ENCODE data around the gene MRPL43. TPM values are rescaled to one million over a fixed set of nuclear protein-coding genes. Genes with fewer than 3 reads are reported as not detected.

Gene MRPL43
- total and polyA plus RNA-seq, 10 of the 15 experiments (the other 5 are each of a cell fraction or from before 2014, with no cell fraction given), result 16.6 to 108 (median 65.1) TPM

GRCh38 chr10:100977436-100977835, 9.9 kb downstream of the MRPL43 start:
- Histone ChIP-seq H3K4me3 (no peak overlapping the region), H3K4me1 (ENCODE audit: control insufficient read depth, insufficient read depth, low read length) (no peaks in the 10 kb centered on the region), H3K27ac (ENCODE audit: control insufficient read depth, insufficient read depth) (no peak overlapping the region), H3K36me3 (ENCODE audit: control insufficient read depth in 2 of 2, insufficient read depth in 2 of 2, low read length in 1 of 2) (peaks cover 0 to 3% of the 10 kb centered on the region in 2 experiments; a peak in 2 of 4 replicates), H3K9ac (ENCODE audit: control insufficient read depth, insufficient read depth, low read length) (no peak overlapping the region), H4K20me1 (ENCODE audit: control insufficient read depth, insufficient read depth) (no peaks in the 10 kb centered on the region), H3K9me3 (replicated peaks; ENCODE audit: control insufficient read depth, insufficient read depth, low read length) (no peaks in the 10 kb centered on the region), H3K4me2 (ENCODE audit: control insufficient read depth, insufficient read depth) (no peak overlapping the region), H3K27me3 (replicated peaks in 1 of 2; ENCODE audit: control insufficient read depth in 2 of 2, insufficient read depth in 2 of 2, low read length in 1 of 2) (no peaks in the 10 kb centered on the region), H3K79me2 (ENCODE audit: control insufficient read depth, insufficient read depth, low read length) (no peaks in the 10 kb centered on the region), H2AFZ (ENCODE audit: control insufficient read depth, low read depth, low read length) (no peak overlapping the region)
- ChIA-PET RAD21 (ENCODE audit: unreplicated experiment) (no interaction called here), CTCF (no interaction called here), POLR2A (no interaction called here), SMC1A (ENCODE audit: uncharacterized antibody, unreplicated experiment) (no interaction called here)
- ATAC-seq (no peak), FAIRE-seq (no peak), DNase-seq (ENCODE audit: low read depth, low spot score) (no peak)
- BruUV-seq (replicated peaks), result no TSS peak
- WGBS (ENCODE audit: insufficient coverage, insufficient replicate concordance, low lambda C conversion rate, missing lambda C conversion rate), result 85% methylated on average over 6 of the region's 6 CpGs
- in situ Hi-C loops (cut with MboI), result no loop called here
- intact Hi-C loops (cut with micrococcal nuclease; ENCODE audit: unreplicated experiment), result no loop called here
- TF ChIP-seq ZBTB40 (IDR thresholded peaks at IDR 0.05; ENCODE audit: borderline replicate concordance) (no peak), ETV6 (conservative IDR thresholded peaks at IDR 0.05 in 1 of 2, IDR thresholded peaks at IDR 0.05 in 1 of 2; ENCODE audit: borderline replicate concordance in 1 of 2, low read depth in 1 of 2) (no peak), MEF2B (IDR thresholded peaks at IDR 0.05; ENCODE audit: partially characterized antibody, poor library complexity, severe bottlenecking) (no peak), ZBTB11 (CRISPR knock-in tag; IDR thresholded peaks at IDR 0.05) (no peak), SPI1 (IDR thresholded peaks at IDR 0.05; ENCODE audit: borderline replicate concordance, insufficient read depth, low read depth, low read length) (no peak), HSF1 (IDR thresholded peaks at IDR 0.05; ENCODE audit: low read depth, low read length) (no peak), MYC (IDR thresholded peaks at IDR 0.05; ENCODE audit: insufficient read depth, insufficient read length, insufficient replicate concordance, low read length, severe bottlenecking) (no peak), NFXL1 (IDR thresholded peaks at IDR 0.05; ENCODE audit: borderline replicate concordance) (no peak), RUNX3 (IDR thresholded peaks at IDR 0.05; ENCODE audit: low read length) (no peak), ATF3 (IDR thresholded peaks at IDR 0.05; ENCODE audit: borderline replicate concordance, extremely low read depth, low read depth, low read length) (no peak), CEBPB (IDR thresholded peaks at IDR 0.05; ENCODE audit: borderline replicate concordance in 1 of 2, low read depth in 2 of 2, low read length in 2 of 2) (no peak), RAD51 (IDR thresholded peaks at IDR 0.05) (no peak), CBX5 (IDR thresholded peaks at IDR 0.05; ENCODE audit: low read depth) (no peak), NFYA (IDR thresholded peaks at IDR 0.05; ENCODE audit: borderline replicate concordance, low read depth, low read length) (no peak), DPF2 (IDR thresholded peaks at IDR 0.05) (no peak)

Measured in GM12878 (cell line).